Measurements from ENCODE around the gene MEPCE. TPM values are rescaled to one million over a fixed set of nuclear protein-coding genes. Genes with fewer than 3 reads are reported as not detected.

MEPCE gene
- total and polyA plus RNA-seq, 9 of the 15 experiments (the other 6 are each of a cell fraction or from before 2014, with no cell fraction given): 10.9 to 76.3 (median 44.1) TPM

DNA sequence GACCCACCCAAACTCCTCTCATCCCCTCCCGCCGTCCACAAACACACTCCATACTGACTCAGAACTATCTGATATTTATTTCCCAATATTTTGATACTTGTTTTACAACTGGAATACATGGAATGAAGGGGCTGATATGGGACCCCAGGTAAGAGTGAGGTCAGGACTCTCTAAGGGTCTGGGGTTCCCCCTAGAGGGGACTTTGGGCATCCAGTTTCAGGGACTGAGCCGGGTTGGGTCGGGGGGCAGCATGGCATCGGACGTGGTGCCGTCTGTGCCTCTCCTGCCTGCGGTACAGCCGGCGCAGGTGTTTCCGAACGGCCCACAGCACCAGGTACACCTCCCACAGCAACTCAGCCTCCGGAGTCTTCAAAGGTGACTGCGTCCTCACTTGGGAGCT is 26.9 kb downstream of the MEPCE start:
- TF ChIP-seq RAD21 (CRISPR knock-in tag; conservative IDR thresholded peaks at IDR 0.05 in 1 of 2, IDR thresholded peaks at IDR 0.05 in 1 of 2): 0 out of 4 replicates have a peak, but pooled peaks of 1 of the 2 experiments have one; percentile 29
- TF ChIP-seq, protein P1, sequence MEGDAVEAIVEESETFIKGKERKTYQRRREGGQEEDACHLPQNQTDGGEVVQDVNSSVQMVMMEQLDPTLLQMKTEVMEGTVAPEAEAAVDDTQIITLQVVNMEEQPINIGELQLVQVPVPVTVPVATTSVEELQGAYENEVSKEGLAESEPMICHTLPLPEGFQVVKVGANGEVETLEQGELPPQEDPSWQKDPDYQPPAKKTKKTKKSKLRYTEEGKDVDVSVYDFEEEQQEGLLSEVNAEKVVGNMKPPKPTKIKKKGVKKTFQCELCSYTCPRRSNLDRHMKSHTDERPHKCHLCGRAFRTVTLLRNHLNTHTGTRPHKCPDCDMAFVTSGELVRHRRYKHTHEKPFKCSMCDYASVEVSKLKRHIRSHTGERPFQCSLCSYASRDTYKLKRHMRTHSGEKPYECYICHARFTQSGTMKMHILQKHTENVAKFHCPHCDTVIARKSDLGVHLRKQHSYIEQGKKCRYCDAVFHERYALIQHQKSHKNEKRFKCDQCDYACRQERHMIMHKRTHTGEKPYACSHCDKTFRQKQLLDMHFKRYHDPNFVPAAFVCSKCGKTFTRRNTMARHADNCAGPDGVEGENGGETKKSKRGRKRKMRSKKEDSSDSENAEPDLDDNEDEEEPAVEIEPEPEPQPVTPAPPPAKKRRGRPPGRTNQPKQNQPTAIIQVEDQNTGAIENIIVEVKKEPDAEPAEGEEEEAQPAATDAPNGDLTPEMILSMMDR (IDR thresholded peaks at IDR 0.05 in 2 of 3, conservative IDR thresholded peaks at IDR 0.05 in 1 of 3; ENCODE audit: insufficient read depth in 2 of 3, low read depth in 1 of 3, low read length in 3 of 3): peak; percentile 16 to 32 (median 29); a peak in 3 of 6 replicates
- no peak for TF ChIP-seq NR4A1 (CRISPR knock-in tag; IDR thresholded peaks at IDR 0.05)
- no peak for TF ChIP-seq NR4A1 (tag; IDR thresholded peaks at IDR 0.05)
- no peaks in the 10 kb centered on the region for H3K79me2 ChIP-seq (ENCODE audit: control insufficient read depth, insufficient read depth, low read length)
- DNase-seq (ENCODE audit: extremely low read depth in 1 of 4, low spot score in 3 of 4) (peak in 1 of 4 experiments; percentile 29), ATAC-seq (peak; percentile 66), FAIRE-seq (no peak)
- CTCF ChIA-PET (ENCODE audit: low intra/inter-chr PET ratio): no interaction called here
- POLR2A ChIA-PET: no interaction called here
- intact Hi-C loops (cut with micrococcal nuclease) (no loop called here), in situ Hi-C loops (cut with MboI) (loop anchor here (25.0 kb wide), 1 partner anchor 106 kb away; the partner anchor contains the start of gene SAP25)
- H3K4me2 ChIP-seq (ENCODE audit: insufficient read depth, low read length): no peak overlapping the region
- H3K9ac ChIP-seq (ENCODE audit: insufficient read depth in 1 of 2, low read depth in 2 of 2, low read length in 2 of 2): no peak overlapping the region; a peak in 1 of 4 replicates
- H2AFZ ChIP-seq (ENCODE audit: low read depth, low read length): no peak overlapping the region
- no peak overlapping the region for H3K4me3 ChIP-seq
- H3K27ac ChIP-seq (ENCODE audit: extremely low read depth, low read depth, low read length): no peak overlapping the region
- H3K9me1 ChIP-seq (ENCODE audit: control insufficient read depth, insufficient read depth, low read length): no peaks in the 10 kb centered on the region
- no peaks in the 10 kb centered on the region for H3K36me3 ChIP-seq (ENCODE audit: control insufficient read depth, insufficient read depth, low read length)
- H3K4me1 ChIP-seq (replicated peaks in 1 of 2; ENCODE audit: control insufficient read depth in 2 of 2, insufficient read depth in 2 of 2, low read length in 2 of 2): peaks cover 3 to 11% of the 10 kb centered on the region in 2 experiments; a peak in 3 of 5 replicates
- no peaks in the 10 kb centered on the region for H3K9me3 ChIP-seq (replicated peaks; ENCODE audit: control insufficient read depth, insufficient read depth, low read depth, low read length)
- H4K20me1 ChIP-seq (replicated peaks; ENCODE audit: control insufficient read depth, insufficient read depth, low read length): no peaks in the 10 kb centered on the region
- BruUV-seq (replicated peaks): no TSS peak
- 93% methylated on average over 13 of the region's 14 CpGs for WGBS (ENCODE audit: insufficient coverage, low coverage, missing lambda C conversion rate)
- no peaks in the 10 kb centered on the region for H3K27me3 ChIP-seq (ENCODE audit: control insufficient read depth in 2 of 2, insufficient read depth in 2 of 2, low read length in 2 of 2)
